ENCODE data around the gene PCYT1A. TPM values are rescaled to one million over a fixed set of nuclear protein-coding genes. Genes with fewer than 3 reads are reported as not detected.
"Not testable (repeated sequence)": the region's sequence is repeated elsewhere in the genome, so short reads cannot be mapped to it uniquely, and the experiment has no call there.

PCYT1A gene
- total and polyA plus RNA-seq, 4 experiments from 2014 or later = 11.0 to 73.7 (median 47.8) TPM

DNA sequence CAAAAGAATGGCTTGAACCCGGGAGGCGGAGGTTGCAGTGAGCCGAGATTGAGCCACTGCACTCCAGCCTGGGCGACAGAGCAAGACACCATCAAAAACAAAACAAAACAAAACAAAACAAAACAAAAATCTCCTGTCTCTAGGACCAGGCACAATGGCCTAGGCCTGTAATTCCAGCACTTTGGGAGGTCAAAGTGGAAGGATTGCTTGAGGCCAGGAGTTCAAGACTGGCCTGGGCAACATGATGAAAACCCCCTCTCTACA is 103.4 kb downstream of the PCYT1A start:
- H3K9me3 ChIP-seq (ENCODE audit: control insufficient read depth in 1 of 2, low read length in 2 of 2); H3K36me3 ChIP-seq (ENCODE audit: insufficient read depth, low read length); intact Hi-C loops (cut with micrococcal nuclease); DNase-seq; H3K36me3 Mint-ChIP-seq; H3K27ac ChIP-seq (ENCODE audit: low read depth, low read length); H3K27me3 Mint-ChIP-seq; H3K27me3 ChIP-seq (ENCODE audit: insufficient read depth, low read length); POLR2A ChIA-PET (ENCODE audit: partially characterized antibody); H3K4me3 Mint-ChIP-seq; H3K4me3 ChIP-seq (ENCODE audit: low read length in 2 of 2); H3K9me3 Mint-ChIP-seq: not testable (repeated sequence)
- CTCF ChIA-PET (ENCODE audit: partially characterized antibody) = interaction anchor here (1.2 to 4.3 kb wide), 2 partner anchors 13 to 111 kb away, joined by 4 to 30 read pairs; no protein-coding TSS in a partner anchor
- peaks cover 36 to 64% (median 50%) of the 10 kb centered on the region in 4 donors for H3K4me1 Mint-ChIP-seq
- peaks cover 64% of the 10 kb centered on the region for H3K4me1 ChIP-seq (ENCODE audit: insufficient read depth, low read length)
- peak overlapping the region in 3 of 7 donors; percentile 35 to 91 (median 72) for H3K27ac Mint-ChIP-seq

DNA sequence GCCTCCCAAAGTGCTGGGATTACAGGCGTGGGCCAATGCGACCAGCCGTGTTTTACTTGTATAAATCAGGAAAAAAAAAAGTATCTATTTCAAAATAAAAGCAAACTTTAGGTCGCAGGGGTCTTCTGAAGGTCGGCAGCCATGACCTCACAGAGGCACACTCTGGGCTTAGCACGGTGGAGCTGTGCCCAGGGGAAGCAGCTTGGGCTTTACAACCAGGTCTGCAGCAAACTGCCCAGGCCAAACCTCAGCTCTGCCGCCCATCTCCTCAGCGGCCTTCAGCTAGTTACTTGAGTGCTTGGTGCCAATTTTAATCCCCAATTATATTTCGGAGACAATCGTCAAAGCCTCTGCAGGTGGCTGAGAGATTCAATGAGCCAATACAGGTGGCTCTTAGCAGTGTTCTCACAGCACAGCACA is 106.4 kb downstream of the PCYT1A start:
- Histone ChIP-seq H3K36me3 (ENCODE audit: insufficient read depth, low read length) (no peaks in the 10 kb centered on the region), H3K27ac (ENCODE audit: low read depth, low read length) (peak overlapping the region; percentile 61), H3K27me3 (ENCODE audit: insufficient read depth, low read length) (no peaks in the 10 kb centered on the region), H3K4me3 (ENCODE audit: low read length in 2 of 2) (peak overlapping the region in 1 of 2 donors; percentile 2), H3K4me1 (ENCODE audit: insufficient read depth, low read length) (peaks cover 67% of the 10 kb centered on the region), H3K9me3 (ENCODE audit: control insufficient read depth in 1 of 2, low read length in 2 of 2) (no peaks in the 10 kb centered on the region)
- H3K27ac Mint-ChIP-seq = peak overlapping the region; percentile 91 to 99 (median 96)
- H3K4me1 Mint-ChIP-seq = peaks cover 34 to 64% (median 47%) of the 10 kb centered on the region in 4 donors
- H3K4me3 Mint-ChIP-seq = peak overlapping the region in 6 of 8 donors; percentile 13 to 85 (median 72)
- H3K9me3 Mint-ChIP-seq = no peaks in the 10 kb centered on the region
- H3K27me3 Mint-ChIP-seq = no peaks in the 10 kb centered on the region
- ChIA-PET CTCF (ENCODE audit: partially characterized antibody) (interaction anchor here (0.6 to 3.3 kb wide), 5 partner anchors 15 to 108 kb away, joined by 3 to 27 read pairs (median 4); no protein-coding TSS in a partner anchor), POLR2A (ENCODE audit: partially characterized antibody) (interaction anchor here (1.5 to 5.5 kb wide), 5 partner anchors 12 to 137 kb away, joined by 4 to 124 read pairs (median 35); partner anchors contain the start of genes DYNLT2B and TFRC)
- H3K36me3 Mint-ChIP-seq = no peaks in the 10 kb centered on the region
- no peak for DNase-seq
- intact Hi-C loops (cut with micrococcal nuclease) = no loop called here

DNA sequence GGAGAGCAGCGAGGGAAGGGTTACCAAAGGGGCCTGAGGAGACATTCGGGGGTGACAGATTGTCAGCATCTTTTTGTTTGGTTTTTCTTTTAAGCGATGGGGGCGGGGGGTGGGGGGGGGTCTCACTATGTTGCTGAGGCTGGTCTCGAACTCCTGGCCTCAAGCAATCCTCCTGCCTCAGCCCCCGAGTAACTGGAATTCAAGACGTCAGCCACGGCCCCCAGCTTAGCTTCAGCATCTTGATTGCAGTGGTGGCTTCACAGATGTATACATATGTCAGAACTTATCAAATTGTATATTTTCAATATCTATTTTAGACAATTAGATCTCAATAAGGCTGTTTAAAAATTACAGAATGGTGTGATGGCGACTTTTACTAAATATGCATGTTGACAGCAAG is 107.2 kb downstream of the PCYT1A start:
- Mint-ChIP-seq H3K36me3 (no peaks in the 10 kb centered on the region), H3K4me1 (peaks cover 34 to 64% (median 47%) of the 10 kb centered on the region in 4 donors), H3K27ac (peak overlapping the region; percentile 91 to 99 (median 98)), H3K27me3 (no peaks in the 10 kb centered on the region), H3K4me3 (peak overlapping the region in 7 of 8 donors; percentile 46 to 85 (median 79)), H3K9me3 (no peaks in the 10 kb centered on the region)
- no peaks in the 10 kb centered on the region for H3K36me3 ChIP-seq (ENCODE audit: insufficient read depth, low read length)
- H3K9me3 ChIP-seq (ENCODE audit: control insufficient read depth in 1 of 2, low read length in 2 of 2) = no peaks in the 10 kb centered on the region
- peaks cover 66% of the 10 kb centered on the region for H3K4me1 ChIP-seq (ENCODE audit: insufficient read depth, low read length)
- H3K27me3 ChIP-seq (ENCODE audit: insufficient read depth, low read length) = no peaks in the 10 kb centered on the region
- ChIA-PET POLR2A (ENCODE audit: partially characterized antibody) (interaction anchor here (1.0 to 5.5 kb wide), 13 partner anchors 9 to 322 kb away, joined by 3 to 124 read pairs (median 6); partner anchors contain the start of genes DYNLT2B and TFRC), CTCF (ENCODE audit: partially characterized antibody) (interaction anchor here (1.0 to 2.3 kb wide), 7 partner anchors 12 to 113 kb away, joined by 3 to 33 read pairs (median 5); no protein-coding TSS in a partner anchor)
- intact Hi-C loops (cut with micrococcal nuclease) = no loop called here
- peak overlapping the region in 1 of 2 donors; percentile 34 for H3K4me3 ChIP-seq (ENCODE audit: low read length in 2 of 2)
- H3K27ac ChIP-seq (ENCODE audit: low read depth, low read length) = peak overlapping the region; percentile 61
- DNase-seq = no peak

Other genes with a start within 250 kb of the PCYT1A start
- gene TFRC, start 205.6 kb downstream of the PCYT1A start, total RNA-seq = 10 to 100 TPM; 63.2 to 73.1 TPM
- gene TFRC, start 205.6 kb downstream of the PCYT1A start, polyA plus RNA-seq = 10 to 100 TPM; 21.7 to 38.3 TPM
- gene ZDHHC19, start 76.3 kb downstream of the PCYT1A start, total RNA-seq = not detected
- not detected for gene ZDHHC19, start 76.3 kb downstream of the PCYT1A start, polyA plus RNA-seq
- not detected for gene SLC51A, start 71.2 kb downstream of the PCYT1A start, total RNA-seq
- gene SLC51A, start 71.2 kb downstream of the PCYT1A start, polyA plus RNA-seq = 1 to 10 TPM in 1 of 2 donors, not detected in 1; 2.7 TPM
- 1 to 10 TPM; 6.0 to 7.4 TPM for gene DYNLT2B, start 30.5 kb upstream of the PCYT1A start, total RNA-seq
- gene DYNLT2B, start 30.5 kb upstream of the PCYT1A start, polyA plus RNA-seq = 10 to 100 TPM; 18.5 to 31.1 TPM
- gene TM4SF19, start 50.7 kb upstream of the PCYT1A start, total RNA-seq = 1 to 10 TPM; 2.4 to 2.6 TPM
- gene TM4SF19, start 50.7 kb upstream of the PCYT1A start, polyA plus RNA-seq = under 1 TPM in 1 of 2 donors, not detected in 1; 0.11 TPM
- gene UBXN7, start 144.7 kb upstream of the PCYT1A start, total RNA-seq = 10 to 100 TPM; 72.6 to 90.8 TPM
- 10 to 100 TPM; 16.8 to 31.6 TPM for gene UBXN7, start 144.7 kb upstream of the PCYT1A start, polyA plus RNA-seq
- 10 to 100 TPM; 74.5 to 76.4 TPM for gene RNF168, start 216.0 kb upstream of the PCYT1A start, total RNA-seq
- gene RNF168, start 216.0 kb upstream of the PCYT1A start, polyA plus RNA-seq = 10 to 100 TPM in 1 of 2 donors, 1 to 10 TPM in 1; 6.0 to 14.2 TPM
- not detected for gene SMCO1, start 227.6 kb upstream of the PCYT1A start, total RNA-seq
- gene SMCO1, start 227.6 kb upstream of the PCYT1A start, polyA plus RNA-seq = not detected